Measurements from ENCODE around the gene ZNF487.

ZNF487 gene

DNA sequence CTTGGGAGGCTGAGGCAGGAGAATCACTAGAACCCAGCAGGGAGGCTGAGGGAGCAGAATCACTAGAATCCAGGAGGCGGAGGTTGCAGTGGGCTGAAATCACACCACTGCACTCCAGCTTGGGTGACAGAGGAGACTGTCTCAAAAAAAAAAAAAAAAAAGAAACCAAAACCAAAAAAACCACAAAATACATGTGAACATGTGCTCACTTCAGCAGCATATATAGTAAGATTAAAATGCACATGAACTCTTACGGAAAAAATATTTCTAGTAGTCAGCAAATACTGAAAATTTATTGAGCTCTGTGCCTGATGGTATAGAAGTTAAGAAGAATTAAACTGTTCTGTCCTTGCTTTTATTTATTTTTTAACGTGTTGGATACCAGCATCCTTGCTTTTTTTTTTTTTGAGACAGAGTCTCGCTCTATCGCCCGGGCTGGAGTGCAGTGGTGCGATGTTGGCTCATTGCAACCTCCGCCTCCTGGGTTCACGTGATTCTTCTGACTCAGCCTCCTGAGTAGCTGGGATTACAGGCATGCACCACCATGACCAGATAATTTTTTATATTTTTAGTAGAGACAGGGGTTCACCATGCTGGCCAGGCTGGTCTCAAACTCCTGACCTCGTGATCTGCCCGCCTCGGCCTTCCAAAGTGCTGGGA is 9.6 kb upstream of the ZNF487 start:
- Histone ChIP-seq H3K9me2 (replicated peaks; ENCODE audit: low read depth, low read length) (no peaks in the 10 kb centered on the region), H3K4me3 (ENCODE audit: low read length, poor library complexity, severe bottlenecking) (no peak overlapping the region), H2AFZ (ENCODE audit: low read length) (no peak overlapping the region), H3K9ac (ENCODE audit: low read depth, low read length, poor library complexity, severe bottlenecking) (no peak overlapping the region), H3K4me1 (ENCODE audit: insufficient read depth, low read length, poor library complexity, severe bottlenecking) (no peaks in the 10 kb centered on the region), H3K4me2 (ENCODE audit: low read depth, low read length, poor library complexity, severe bottlenecking) (no peak overlapping the region), H3K27me3 (ENCODE audit: insufficient read depth, low read length, poor library complexity, severe bottlenecking) (no peaks in the 10 kb centered on the region), H3K9me3 (ENCODE audit: insufficient read depth, low read depth, low read length) (no peaks in the 10 kb centered on the region), H3K79me2 (ENCODE audit: insufficient read depth, low read length) (no peaks in the 10 kb centered on the region), H3K36me3 (ENCODE audit: insufficient read depth, low read length) (no peaks in the 10 kb centered on the region), H4K20me1 (ENCODE audit: insufficient read depth, low read length, poor library complexity, severe bottlenecking) (no peaks in the 10 kb centered on the region), H3F3A (ENCODE audit: low read depth) (no peaks in the 10 kb centered on the region)
- TF ChIP-seq, protein P1, sequence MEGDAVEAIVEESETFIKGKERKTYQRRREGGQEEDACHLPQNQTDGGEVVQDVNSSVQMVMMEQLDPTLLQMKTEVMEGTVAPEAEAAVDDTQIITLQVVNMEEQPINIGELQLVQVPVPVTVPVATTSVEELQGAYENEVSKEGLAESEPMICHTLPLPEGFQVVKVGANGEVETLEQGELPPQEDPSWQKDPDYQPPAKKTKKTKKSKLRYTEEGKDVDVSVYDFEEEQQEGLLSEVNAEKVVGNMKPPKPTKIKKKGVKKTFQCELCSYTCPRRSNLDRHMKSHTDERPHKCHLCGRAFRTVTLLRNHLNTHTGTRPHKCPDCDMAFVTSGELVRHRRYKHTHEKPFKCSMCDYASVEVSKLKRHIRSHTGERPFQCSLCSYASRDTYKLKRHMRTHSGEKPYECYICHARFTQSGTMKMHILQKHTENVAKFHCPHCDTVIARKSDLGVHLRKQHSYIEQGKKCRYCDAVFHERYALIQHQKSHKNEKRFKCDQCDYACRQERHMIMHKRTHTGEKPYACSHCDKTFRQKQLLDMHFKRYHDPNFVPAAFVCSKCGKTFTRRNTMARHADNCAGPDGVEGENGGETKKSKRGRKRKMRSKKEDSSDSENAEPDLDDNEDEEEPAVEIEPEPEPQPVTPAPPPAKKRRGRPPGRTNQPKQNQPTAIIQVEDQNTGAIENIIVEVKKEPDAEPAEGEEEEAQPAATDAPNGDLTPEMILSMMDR (conservative IDR thresholded peaks at IDR 0.05; ENCODE audit: low read length), result no peak
- TF ChIP-seq EZH2phosphoT487 (IDR thresholded peaks at IDR 0.05; ENCODE audit: borderline replicate concordance), result no peak

DNA sequence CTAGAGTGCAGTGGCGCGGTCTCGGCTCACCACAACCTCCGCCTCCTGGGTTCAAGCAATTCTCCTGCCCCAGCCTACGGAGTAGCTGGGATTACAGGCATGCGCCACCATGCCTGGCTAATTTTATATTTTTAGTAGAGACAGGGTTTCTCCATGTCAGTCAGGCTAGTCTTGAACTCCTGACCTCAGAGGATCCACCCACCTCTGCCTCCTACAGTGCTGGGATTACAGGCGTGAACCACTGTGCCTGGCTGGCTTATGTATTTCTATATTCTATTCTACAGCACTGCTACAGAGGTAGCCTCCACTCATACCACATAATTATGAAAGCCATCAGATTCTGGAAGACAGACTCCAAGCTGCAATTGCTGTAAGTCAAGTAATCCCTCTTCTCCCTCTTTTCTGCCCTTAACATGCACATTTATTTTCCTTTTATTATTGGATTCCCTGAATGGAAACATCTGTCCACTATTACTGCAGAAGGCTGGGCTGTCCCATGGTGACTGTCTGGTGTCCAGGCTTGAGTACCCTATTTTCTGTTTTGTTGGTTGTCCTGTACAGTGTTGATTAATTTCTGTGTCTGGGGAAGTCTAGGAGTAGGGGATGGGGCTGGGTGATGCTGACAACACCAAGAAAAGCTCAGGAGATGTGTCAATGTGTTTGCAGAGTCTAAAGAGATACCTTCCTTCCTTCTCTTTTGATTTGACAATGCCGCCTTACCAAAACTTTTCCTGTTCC is 5.8 kb upstream of the ZNF487 start:
- Histone ChIP-seq H3K4me3 (ENCODE audit: low read length, poor library complexity, severe bottlenecking) (no peak overlapping the region), H3K79me2 (ENCODE audit: insufficient read depth, low read length) (peaks cover 12% of the 10 kb centered on the region; the same call in 1 of the 2 replicates), H3K36me3 (ENCODE audit: insufficient read depth, low read length) (no peaks in the 10 kb centered on the region), H4K20me1 (ENCODE audit: insufficient read depth, low read length, poor library complexity, severe bottlenecking) (no peaks in the 10 kb centered on the region), H3K27me3 (ENCODE audit: insufficient read depth, low read length, poor library complexity, severe bottlenecking) (no peaks in the 10 kb centered on the region), H3K9me2 (replicated peaks; ENCODE audit: low read depth, low read length) (no peaks in the 10 kb centered on the region), H3F3A (ENCODE audit: low read depth) (no peaks in the 10 kb centered on the region), H2AFZ (ENCODE audit: low read length) (no peak overlapping the region), H3K4me1 (ENCODE audit: insufficient read depth, low read length, poor library complexity, severe bottlenecking) (no peaks in the 10 kb centered on the region), H3K9me3 (ENCODE audit: insufficient read depth, low read depth, low read length) (no peaks in the 10 kb centered on the region), H3K9ac (ENCODE audit: low read depth, low read length, poor library complexity, severe bottlenecking) (no peak overlapping the region), H3K4me2 (ENCODE audit: low read depth, low read length, poor library complexity, severe bottlenecking) (no peak overlapping the region)
- TF ChIP-seq, protein P1 (conservative IDR thresholded peaks at IDR 0.05; ENCODE audit: low read length), result no peak
- no peak for TF ChIP-seq EZH2phosphoT487 (IDR thresholded peaks at IDR 0.05; ENCODE audit: borderline replicate concordance)

DNA sequence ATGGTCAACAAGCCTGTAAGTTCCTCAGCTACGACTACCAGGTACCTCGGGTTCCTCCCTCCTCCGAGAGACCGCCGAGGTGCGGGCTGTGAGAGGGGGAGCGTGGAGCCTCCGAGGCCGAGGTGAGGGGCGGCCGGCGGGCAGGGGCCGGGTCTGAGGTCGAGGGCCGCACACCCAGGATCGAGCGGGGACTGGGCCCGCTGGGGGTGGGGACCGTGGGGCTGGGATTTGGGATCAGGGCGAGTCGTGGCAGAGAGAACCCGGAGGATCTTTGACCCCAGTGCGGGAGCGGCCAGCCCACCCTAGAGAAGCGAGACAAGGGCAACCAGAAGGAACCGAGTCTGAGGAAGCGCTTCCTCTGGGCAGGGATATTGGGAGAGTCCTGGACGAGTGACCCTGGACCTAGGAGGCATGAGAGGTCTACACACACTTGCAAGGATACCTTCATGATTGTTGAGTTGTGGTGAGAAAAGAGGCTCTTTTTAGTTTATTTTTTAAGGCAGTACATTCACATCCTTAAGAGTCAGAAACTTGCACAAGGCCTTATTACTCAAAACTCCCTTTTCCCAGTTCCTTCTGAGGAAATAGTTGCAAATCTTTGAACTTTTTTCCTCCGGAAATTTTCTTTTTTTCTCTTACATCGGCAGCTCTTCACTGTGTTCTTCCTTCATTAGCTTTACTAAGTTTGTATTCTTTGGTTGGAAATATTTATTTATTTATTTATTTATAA is 395 bp downstream of the ZNF487 start:
- Histone ChIP-seq H3F3A (ENCODE audit: low read depth) (no peaks in the 10 kb centered on the region), H4K20me1 (ENCODE audit: insufficient read depth, low read length, poor library complexity, severe bottlenecking) (no peaks in the 10 kb centered on the region), H3K4me3 (ENCODE audit: low read length, poor library complexity, severe bottlenecking) (peak overlapping the region; percentile 90), H3K79me2 (ENCODE audit: insufficient read depth, low read length) (peaks cover 15% of the 10 kb centered on the region; the same call in 1 of the 2 replicates), H3K9me2 (replicated peaks; ENCODE audit: low read depth, low read length) (no peaks in the 10 kb centered on the region), H3K4me1 (ENCODE audit: insufficient read depth, low read length, poor library complexity, severe bottlenecking) (peaks cover 5% of the 10 kb centered on the region), H3K4me2 (ENCODE audit: low read depth, low read length, poor library complexity, severe bottlenecking) (peak overlapping the region; percentile 89), H2AFZ (ENCODE audit: low read length) (peak overlapping the region; percentile 96), H3K9ac (ENCODE audit: low read depth, low read length, poor library complexity, severe bottlenecking) (peak overlapping the region; percentile 92), H3K9me3 (ENCODE audit: insufficient read depth, low read depth, low read length) (no peaks in the 10 kb centered on the region), H3K27me3 (ENCODE audit: insufficient read depth, low read length, poor library complexity, severe bottlenecking) (no peaks in the 10 kb centered on the region), H3K36me3 (ENCODE audit: insufficient read depth, low read length) (no peaks in the 10 kb centered on the region)
- TF ChIP-seq, protein P1 (conservative IDR thresholded peaks at IDR 0.05; ENCODE audit: low read length), result no peak
- TF ChIP-seq EZH2phosphoT487 (IDR thresholded peaks at IDR 0.05; ENCODE audit: borderline replicate concordance), result no peak

Data from Loucy (cell line).